ENCODE data around the gene MDM2.
"Not testable (repeated sequence)": the region's sequence is repeated elsewhere in the genome, so short reads cannot be mapped to it uniquely, and the experiment has no call there.

The MDM2 gene

DNA sequence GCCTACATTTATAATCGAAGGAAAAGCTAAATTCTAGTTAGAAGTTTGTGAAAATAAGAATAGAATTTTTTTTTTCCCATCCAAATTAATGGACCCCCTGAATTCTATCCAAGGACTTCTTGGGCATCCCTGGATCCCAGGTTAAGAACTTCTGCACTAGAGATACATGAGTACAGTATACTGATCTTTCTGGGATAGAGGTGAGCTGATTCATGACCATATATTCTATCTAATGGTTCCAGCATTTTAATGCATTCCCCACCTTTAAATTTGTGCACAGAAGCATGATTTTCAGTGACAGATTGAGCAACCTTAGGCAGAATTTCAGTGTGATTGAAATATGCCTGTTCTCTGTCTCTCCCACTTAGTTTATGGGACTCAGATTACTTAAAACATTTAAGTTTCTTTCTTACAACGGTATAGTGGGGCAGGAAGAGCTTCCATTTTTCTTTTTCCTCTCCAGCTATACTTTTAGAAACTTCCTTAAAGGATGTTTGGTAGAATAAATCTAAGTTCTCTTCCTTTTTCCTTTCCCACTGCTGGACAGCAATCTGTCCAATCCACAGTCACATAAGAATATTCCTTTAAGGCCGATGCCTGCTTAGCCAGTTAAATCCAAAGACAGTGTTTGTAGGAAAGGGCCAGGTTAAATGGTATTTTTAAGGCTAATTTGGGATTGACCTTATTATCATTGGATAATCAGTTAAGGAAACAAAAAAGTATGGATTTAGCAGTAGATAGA is 6.7 kb downstream of the MDM2 start:
- DNase-seq (ENCODE audit: low read depth in 1 of 2, low spot score in 1 of 2): no peak
- no peak for TF ChIP-seq JUND (IDR thresholded peaks at IDR 0.05; ENCODE audit: low read depth)
- in situ Hi-C loops (cut with HindIII; ENCODE audit: low pct_unique_long_range_greater_than_20kb, low sequenced_read_pairs): no loop called here

DNA sequence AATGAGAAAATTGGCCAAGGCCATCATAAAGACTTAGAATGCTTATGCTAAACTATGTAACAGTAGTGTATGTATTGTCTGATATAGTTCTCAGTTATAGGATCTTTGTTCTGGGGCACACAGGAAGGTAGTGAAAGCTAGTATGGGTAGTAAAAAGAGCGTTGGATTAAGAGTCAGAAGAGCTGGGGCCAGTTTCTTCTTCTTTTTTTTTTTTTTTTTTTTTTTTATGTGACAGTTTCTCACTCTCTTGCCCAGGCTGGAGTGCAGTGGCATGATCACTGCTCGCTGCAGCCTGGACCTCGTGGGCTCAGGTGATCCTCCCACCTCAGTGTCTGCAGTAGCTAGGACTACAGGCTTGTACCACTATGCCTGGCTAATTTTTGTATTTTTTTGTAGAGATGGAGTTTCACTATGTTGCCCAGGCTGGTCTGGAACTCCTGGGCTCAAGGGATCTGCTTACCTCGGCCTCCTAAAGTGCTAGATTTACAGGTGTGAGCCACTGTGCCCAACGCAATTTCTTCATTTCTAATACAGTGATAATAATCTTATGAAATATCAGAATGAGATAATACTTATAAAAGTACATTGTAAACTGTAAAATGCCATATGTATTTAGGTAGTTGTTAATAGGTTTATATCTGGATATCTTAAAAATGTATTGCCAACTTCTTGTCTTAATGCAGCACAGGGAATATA is 7.4 kb downstream of the MDM2 start:
- in situ Hi-C loops (cut with HindIII; ENCODE audit: low pct_unique_long_range_greater_than_20kb, low sequenced_read_pairs): no loop called here
- no peak for TF ChIP-seq JUND (IDR thresholded peaks at IDR 0.05; ENCODE audit: low read depth)
- no peak for DNase-seq (ENCODE audit: low read depth in 1 of 2, low spot score in 1 of 2)

DNA sequence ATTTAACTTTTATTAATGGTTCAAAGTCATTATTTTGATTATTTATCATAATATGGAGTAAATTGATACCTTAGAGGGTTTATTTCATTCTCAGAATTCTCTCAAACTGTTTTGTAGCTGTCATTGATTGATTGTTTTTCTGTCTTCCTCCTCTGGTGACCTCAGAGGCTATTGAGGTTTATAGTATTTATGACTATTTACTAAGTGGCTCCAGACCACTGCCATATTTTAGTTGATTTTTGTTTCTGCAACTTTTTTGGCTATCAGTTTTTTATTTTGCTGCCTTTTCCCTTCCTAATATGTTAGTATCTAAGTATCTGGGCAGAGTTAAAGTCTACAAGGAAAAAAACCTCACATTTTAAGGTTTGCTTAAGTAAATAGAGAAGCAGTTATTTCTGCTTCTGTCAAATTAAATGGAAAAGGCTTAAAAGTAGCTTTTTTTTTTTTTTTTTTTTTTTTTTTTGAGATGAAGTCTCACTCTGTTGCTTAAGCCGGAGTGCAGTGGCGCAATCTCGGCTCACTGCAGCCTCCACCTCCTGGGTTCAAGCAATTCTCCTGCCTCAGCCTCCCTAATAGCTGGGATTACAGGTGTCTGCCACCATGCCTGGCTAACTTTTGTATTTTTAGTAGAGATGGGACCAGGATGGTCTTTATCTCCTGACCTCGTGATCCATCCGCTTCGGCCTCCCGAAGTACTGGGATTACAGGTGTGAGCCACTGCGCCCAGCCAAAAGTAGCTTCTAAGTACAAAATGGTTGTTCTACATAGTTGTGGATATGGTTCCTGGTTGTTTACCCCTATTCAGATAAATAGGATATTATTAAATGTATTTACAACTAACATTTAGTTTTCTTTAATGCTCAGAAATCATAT is 8.2 kb downstream of the MDM2 start:
- TF ChIP-seq JUND (IDR thresholded peaks at IDR 0.05; ENCODE audit: low read depth): no peak
- in situ Hi-C loops (cut with HindIII; ENCODE audit: low pct_unique_long_range_greater_than_20kb, low sequenced_read_pairs): no loop called here
- no peak for DNase-seq (ENCODE audit: low read depth in 1 of 2, low spot score in 1 of 2)

DNA sequence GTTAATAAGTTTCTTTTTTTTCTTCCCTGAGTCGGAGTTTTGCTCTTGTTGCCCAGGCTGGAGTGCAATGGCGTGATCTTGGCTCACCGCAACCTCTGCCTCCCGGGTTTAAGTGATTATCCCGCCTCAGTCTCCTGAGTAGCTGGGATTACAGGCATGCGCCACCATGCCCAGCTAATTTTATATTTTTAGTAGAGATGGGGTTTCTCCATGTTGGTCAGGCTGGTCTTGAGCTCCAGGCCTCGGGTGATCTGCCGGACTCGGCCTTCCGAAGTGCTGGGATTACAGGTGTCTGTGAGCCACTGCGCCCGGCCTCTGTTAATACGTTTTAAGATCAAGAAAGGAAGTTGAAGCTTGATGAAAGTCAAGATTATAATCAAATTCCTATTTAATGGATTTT is 11.5 kb downstream of the MDM2 start:
- DNase-seq (ENCODE audit: low read depth in 1 of 2, low spot score in 1 of 2); in situ Hi-C loops (cut with HindIII; ENCODE audit: low pct_unique_long_range_greater_than_20kb, low sequenced_read_pairs): not testable (repeated sequence)

DNA sequence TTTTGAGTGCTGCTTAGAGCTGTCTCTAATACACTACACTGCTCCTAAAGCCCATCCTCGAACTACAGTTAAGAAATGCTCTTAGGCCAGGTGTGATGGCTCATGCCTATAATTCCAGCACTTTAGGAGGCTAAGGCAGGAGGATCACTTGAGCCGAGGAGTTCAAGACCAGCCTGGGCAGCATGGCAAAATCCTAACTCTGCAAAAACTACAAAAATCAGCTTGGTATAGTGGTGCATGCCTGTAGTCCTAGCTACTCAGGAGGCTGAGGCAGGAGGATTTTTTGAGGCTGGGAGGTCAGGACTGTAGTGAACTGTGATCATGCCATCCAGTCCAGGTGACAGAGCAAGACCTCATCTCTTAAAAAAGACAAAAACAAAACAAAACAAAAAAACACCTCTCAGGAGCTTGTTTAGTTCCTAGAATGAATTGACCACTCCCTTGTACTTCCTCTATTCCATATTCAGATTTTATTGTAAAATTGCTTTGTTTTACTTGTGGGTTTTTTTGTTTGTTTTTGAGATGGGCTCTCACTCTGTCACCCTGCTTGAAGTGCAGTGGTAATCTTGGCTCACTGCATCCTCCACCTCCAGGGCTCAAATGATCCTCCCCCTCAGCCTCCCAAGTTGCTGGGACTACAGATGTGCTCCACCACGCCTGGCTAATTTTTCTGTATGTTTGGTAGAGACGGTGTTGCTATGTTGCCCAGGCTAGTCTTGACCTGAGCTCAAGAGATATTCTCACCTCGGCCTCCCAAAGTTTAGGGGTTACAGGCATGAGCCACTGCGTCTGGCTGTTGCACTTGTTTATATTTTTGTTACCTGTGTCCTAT is 13.6 kb downstream of the MDM2 start:
- in situ Hi-C loops (cut with HindIII; ENCODE audit: low pct_unique_long_range_greater_than_20kb, low sequenced_read_pairs): no loop called here

DNA sequence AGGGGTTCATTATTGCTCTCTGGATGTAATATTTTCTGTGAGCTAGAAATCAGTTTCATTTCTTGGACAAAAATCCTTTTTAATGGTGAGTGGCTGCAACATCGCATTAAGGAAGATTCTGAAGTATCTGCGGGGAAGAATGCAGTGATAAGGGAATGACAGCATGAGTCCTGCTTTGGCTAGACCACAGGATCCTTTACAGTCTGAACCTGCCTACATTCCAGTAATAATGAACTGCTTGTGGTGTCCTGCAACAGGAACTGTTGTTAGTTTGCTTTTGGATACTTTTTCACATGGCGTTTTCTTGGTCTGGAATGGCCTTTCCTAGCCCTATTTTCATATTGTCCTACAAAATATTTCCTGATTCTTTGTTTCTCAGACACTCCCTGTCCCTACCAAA is 15.7 kb downstream of the MDM2 start:
- in situ Hi-C loops (cut with HindIII; ENCODE audit: low pct_unique_long_range_greater_than_20kb, low sequenced_read_pairs): no loop called here
- TF ChIP-seq JUND (IDR thresholded peaks at IDR 0.05; ENCODE audit: low read depth): no peak
- no peak for DNase-seq (ENCODE audit: low read depth in 1 of 2, low spot score in 1 of 2)

More for the DNA sequence above, 13.6 kb downstream of the MDM2 start:
- DNase-seq (ENCODE audit: low read depth in 1 of 2, low spot score in 1 of 2): no peak
- TF ChIP-seq JUND (IDR thresholded peaks at IDR 0.05; ENCODE audit: low read depth): no peak

DNA sequence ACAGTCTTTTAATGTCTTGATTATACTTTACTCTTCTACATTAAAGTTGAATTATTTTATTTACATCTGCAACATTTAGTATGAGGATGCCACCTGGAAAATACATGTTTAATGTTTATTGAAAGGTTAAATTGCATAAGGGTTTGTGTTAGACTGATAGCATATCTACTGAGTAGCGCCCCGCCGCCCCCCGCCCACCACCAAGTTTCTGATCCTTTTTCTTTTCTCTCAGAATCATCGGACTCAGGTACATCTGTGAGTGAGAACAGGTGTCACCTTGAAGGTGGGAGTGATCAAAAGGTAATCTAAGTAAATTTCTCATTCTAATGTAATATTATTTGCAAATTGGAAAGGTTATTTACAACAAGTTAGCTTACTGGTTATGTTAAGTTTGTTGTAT is 16.2 kb downstream of the MDM2 start:
- no peak for TF ChIP-seq JUND (IDR thresholded peaks at IDR 0.05; ENCODE audit: low read depth)
- DNase-seq (ENCODE audit: low read depth in 1 of 2, low spot score in 1 of 2): no peak
- in situ Hi-C loops (cut with HindIII; ENCODE audit: low pct_unique_long_range_greater_than_20kb, low sequenced_read_pairs): no loop called here

DNA sequence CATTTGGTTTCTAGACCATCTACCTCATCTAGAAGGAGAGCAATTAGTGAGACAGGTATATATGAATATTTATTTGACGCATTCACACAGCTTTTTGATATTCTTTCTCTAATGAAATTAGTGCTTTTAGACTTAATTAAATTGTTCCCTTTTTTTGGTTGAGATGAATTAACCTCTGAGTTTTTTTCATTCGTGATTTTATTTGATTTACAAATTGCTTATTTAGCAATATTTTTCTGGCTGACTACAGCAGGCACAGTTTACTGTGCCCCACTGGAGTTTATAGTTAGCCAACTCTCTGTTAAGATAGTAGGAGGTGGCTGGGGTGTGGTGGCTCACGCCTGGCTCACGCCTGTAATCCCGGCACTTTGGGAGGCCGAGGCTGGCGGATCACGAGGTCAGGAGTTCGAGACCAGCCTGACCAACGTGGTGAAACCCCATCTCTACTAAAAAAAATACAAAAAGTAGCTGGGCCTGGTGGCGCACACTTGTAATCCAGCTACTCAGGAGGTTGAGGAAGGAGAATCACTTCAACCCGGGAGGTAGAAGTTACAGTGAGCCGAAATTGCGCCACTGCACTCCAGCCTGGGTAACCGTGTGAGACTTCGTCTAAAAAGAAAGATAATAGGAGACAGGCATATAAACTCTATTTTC is 16.7 kb downstream of the MDM2 start:
- in situ Hi-C loops (cut with HindIII; ENCODE audit: low pct_unique_long_range_greater_than_20kb, low sequenced_read_pairs): no loop called here
- TF ChIP-seq JUND (IDR thresholded peaks at IDR 0.05; ENCODE audit: low read depth): no peak
- no peak for DNase-seq (ENCODE audit: low read depth in 1 of 2, low spot score in 1 of 2)

DNA sequence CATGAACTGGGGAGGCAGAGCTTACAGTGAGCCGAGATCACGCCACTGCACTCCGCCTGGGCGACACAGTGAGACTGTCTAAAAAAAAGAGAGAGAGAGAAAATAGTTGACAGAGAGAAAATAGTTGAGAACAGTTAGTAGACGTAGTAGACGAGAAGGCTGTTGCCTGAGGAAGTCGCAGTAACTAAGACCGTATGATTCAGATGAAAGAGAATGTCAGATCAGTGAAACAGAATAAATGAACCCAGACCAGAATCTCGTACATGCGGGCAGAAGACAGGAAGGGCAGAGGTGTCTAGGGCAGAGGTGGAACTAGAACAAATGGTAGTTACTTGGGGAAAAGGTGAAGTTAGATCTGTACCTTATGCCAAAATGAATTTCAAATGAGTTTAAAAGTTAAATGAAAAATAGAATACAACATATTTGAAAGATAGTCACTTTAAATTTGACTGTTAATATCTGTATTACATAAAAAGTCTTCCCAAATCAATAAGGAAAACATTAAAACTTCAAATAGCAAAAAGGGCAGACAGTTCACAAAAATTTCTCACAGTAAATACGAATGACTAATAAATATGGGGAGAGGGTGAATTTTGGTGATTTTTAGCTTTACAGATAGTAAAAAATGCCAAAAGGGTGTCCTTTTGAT is 17.7 kb downstream of the MDM2 start:
- DNase-seq (ENCODE audit: low read depth in 1 of 2, low spot score in 1 of 2): no peak
- no peak for TF ChIP-seq JUND (IDR thresholded peaks at IDR 0.05; ENCODE audit: low read depth)
- in situ Hi-C loops (cut with HindIII; ENCODE audit: low pct_unique_long_range_greater_than_20kb, low sequenced_read_pairs): no loop called here

DNA sequence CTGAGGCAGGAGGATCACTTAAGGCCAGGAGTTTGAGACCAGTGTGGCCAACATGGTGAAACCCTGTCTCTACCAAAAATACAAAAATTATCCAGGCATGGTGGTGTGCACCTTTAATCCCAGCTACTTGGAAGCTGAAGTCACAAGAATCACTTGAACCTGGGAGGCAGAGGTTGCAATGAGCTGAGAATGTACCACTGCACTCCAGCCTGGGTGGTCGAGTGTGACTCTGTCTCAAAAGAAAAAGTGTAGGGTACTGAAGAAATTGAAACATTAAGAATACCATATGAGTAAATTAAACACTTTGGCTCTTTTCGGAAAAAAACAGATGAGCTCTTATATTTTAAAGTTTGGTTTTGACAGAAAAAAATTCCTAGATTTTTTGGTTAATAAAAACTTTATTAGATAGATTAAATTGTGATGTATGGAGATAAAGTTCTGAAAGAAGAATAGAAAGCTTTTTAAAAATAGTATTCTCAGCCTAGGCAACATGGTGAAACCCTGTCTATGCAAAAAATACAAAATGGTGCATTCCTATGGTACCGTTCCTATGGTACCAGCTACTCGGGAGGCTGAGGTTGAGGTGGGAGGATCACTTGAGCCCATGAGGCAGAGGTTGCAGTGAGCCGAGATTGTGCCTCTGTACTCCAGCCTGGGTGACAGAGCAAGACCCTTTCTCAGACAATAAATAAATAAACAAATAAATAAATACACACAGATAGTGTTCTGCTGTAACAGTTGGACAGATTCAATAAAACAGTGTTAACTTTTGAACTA is 20.1 kb downstream of the MDM2 start:
- no peak for TF ChIP-seq JUND (IDR thresholded peaks at IDR 0.05; ENCODE audit: low read depth)
- in situ Hi-C loops (cut with HindIII; ENCODE audit: low pct_unique_long_range_greater_than_20kb, low sequenced_read_pairs): no loop called here
- no peak for DNase-seq (ENCODE audit: low read depth in 1 of 2, low spot score in 1 of 2)

DNA sequence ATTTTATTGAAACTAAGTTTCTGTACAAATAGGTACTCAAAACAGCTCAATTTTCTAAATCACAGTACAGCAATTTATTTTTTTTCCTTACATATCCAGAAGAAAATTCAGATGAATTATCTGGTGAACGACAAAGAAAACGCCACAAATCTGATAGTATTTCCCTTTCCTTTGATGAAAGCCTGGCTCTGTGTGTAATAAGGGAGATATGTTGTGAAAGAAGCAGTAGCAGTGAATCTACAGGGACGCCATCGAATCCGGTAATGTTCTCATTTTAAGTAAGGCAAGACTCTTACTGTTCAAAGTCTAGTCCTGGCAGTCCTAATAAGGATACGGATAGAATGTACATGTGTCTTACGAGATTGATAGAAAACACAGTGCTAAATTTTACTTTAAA is 20.7 kb downstream of the MDM2 start:
- in situ Hi-C loops (cut with HindIII; ENCODE audit: low pct_unique_long_range_greater_than_20kb, low sequenced_read_pairs): no loop called here
- no peak for DNase-seq (ENCODE audit: low read depth in 1 of 2, low spot score in 1 of 2)
- no peak for TF ChIP-seq JUND (IDR thresholded peaks at IDR 0.05; ENCODE audit: low read depth)
